Tibial nerve (tissue), 4 donors: ENCODE results near the gene CREB3L1. TPM values are rescaled to one million over a fixed set of nuclear protein-coding genes. Genes with fewer than 3 reads are reported as not detected.
A peak's percentile ranks its signal among the peaks of the same experiment; 100 is the strongest.

Source experiments
- DNase-seq, 2 donors: peaks; one replicate each; pipeline ENCODE4 v3.0.0-alpha.2; 2019; ENCODE audit warnings: low spot score in 2 of 2
- H3K27ac ChIP-seq, 4 donors: fragments of 200-600 bp; sonication (generic) in 3 of 4; one replicate each; pipeline ENCODE4 v1.5.1; 2017 to 2019; ENCODE audit warnings: mild to moderate bottlenecking in 1 of 4
- H3K27me3 ChIP-seq, 2 donors: fragments of 200-600 bp; sonication (generic) in 1 of 2; one replicate each; pipeline versions ENCODE4 v1.5.1 to v1.6.0; 2017 to 2019
- H3K36me3 ChIP-seq, 3 donors: fragments of 200-600 bp; sonication (generic); one replicate each; pipeline ENCODE4 v1.5.1; 2018 to 2019
- H3K4me1 ChIP-seq, 4 donors: fragments of 200-600 bp; sonication (generic) in 3 of 4; one replicate each; pipeline ENCODE4 v1.5.1; 2017 to 2019
- H3K4me3 ChIP-seq, 4 donors: fragments of 200-600 bp; sonication (generic) in 3 of 4; one replicate each; pipeline ENCODE4 v1.5.1; 2017 to 2019; ENCODE audit warnings: mild to moderate bottlenecking in 1 of 4, moderate library complexity in 1 of 4
- H3K9me3 ChIP-seq, 4 donors: fragments of 200-600 bp; sonication (generic) in 3 of 4; one replicate each; pipeline ENCODE4 v1.5.1; 2017 to 2019
- CTCF ChIP-seq, 5 experiments: fragments of 200-600 bp in 3 of 5; fragments of 450-650 bp in 2 of 5; sonication (generic) in 3 of 5; IDR thresholded peaks; one replicate each; pipeline ENCODE4 v1.5.1; 2016 to 2019; ENCODE audit warnings: antibody characterized with exemption in 5 of 5, mild to moderate bottlenecking in 3 of 5, moderate library complexity in 2 of 5
- EP300 ChIP-seq, 2 donors: sonication (generic); formaldehyde crosslinking; IDR thresholded peaks; one replicate each; pipeline ENCODE4 v1.6.1; 2017; ENCODE audit warnings: antibody characterized with exemption in 2 of 2, mild to moderate bottlenecking in 1 of 2
- POLR2A ChIP-seq, 2 donors: fragments of 450-650 bp; IDR thresholded peaks; one replicate each; pipeline ENCODE4 v1.6.1; 2017; ENCODE audit warnings: antibody characterized with exemption in 2 of 2, mild to moderate bottlenecking in 2 of 2, moderate library complexity in 2 of 2
- WGBS, 2 donors: methylation state at CpG; one replicate each; pipeline ENCODE4 v1.1.5; 2018; 5-methylcytosine and 5-hydroxymethylcytosine counted together
- total RNA-seq, 4 donors: library from RNA; depleted of rRNA; stranded (reverse); fragments of >200 nt; gene quantifications; one replicate each; pipeline ENCODE4 v1.1.0, GENCODE V29; 2016

CREB3L1 gene
- total RNA-seq, 4 donors from 2014 or later, result 2.0 to 6.9 (median 3.4) TPM

GRCh38 chr11:46363031-46363407, 85.6 kb downstream of the CREB3L1 start:
- Histone ChIP-seq H3K9me3 (no peaks in the 10 kb centered on the region), H3K36me3 (no peaks in the 10 kb centered on the region), H3K4me1 (peaks cover 0 to 63% (median 39%) of the 10 kb centered on the region in 4 donors), H3K27me3 (no peaks in the 10 kb centered on the region), H3K4me3 (peak overlapping the region in 1 of 4 donors; percentile 12), H3K27ac (peak overlapping the region in 3 of 4 donors; percentile 6 to 84 (median 83))
- DNase-seq, result peak in 1 of 2 donors; percentile 41
- 43 to 58% methylated on average over 5 to 9 of the region's 9 CpGs for WGBS, 2 donors
- TF ChIP-seq POLR2A (IDR thresholded peaks at IDR 0.05) (no peak), CTCF (IDR thresholded peaks at IDR 0.05) (no peak), EP300 (IDR thresholded peaks at IDR 0.05) (no peak)

- peak overlapping the region in 1 of 4 donors; percentile 12 for H3K4me3 ChIP-seq
- no peak for DNase-seq
- peaks cover 0 to 65% (median 40%) of the 10 kb centered on the region in 4 donors for H3K4me1 ChIP-seq
- no peaks in the 10 kb centered on the region for H3K27me3 ChIP-seq
- H3K27ac ChIP-seq, result peak overlapping the region in 2 of 4 donors; percentile 83 to 84
- H3K9me3 ChIP-seq, result no peaks in the 10 kb centered on the region
- H3K36me3 ChIP-seq, result peaks cover 0 to 2% (median 0%) of the 10 kb centered on the region in 3 donors
- WGBS, 2 donors, result 41 to 50% methylated on average over 8 to 21 of the region's 21 CpGs
- TF ChIP-seq POLR2A (IDR thresholded peaks at IDR 0.05), result no peak
- TF ChIP-seq CTCF (IDR thresholded peaks at IDR 0.05), result peak in 2 of 5 experiments; percentile 12 to 22
- peak in 1 of 2 donors; percentile 32 for TF ChIP-seq EP300 (IDR thresholded peaks at IDR 0.05)
Observed at GRCh38 chr11:46363455-46364005, 86.1 kb downstream of the CREB3L1 start.

- Histone ChIP-seq H3K27ac (peak overlapping the region in 2 of 4 donors; percentile 55 to 83), H3K4me3 (no peak overlapping the region), H3K36me3 (peaks cover 0 to 7% (median 0%) of the 10 kb centered on the region in 3 donors), H3K9me3 (no peaks in the 10 kb centered on the region), H3K27me3 (no peaks in the 10 kb centered on the region), H3K4me1 (peaks cover 0 to 65% (median 40%) of the 10 kb centered on the region in 4 donors)
- TF ChIP-seq EP300 (IDR thresholded peaks at IDR 0.05), result no peak
- TF ChIP-seq CTCF (IDR thresholded peaks at IDR 0.05), result no peak
- 75 to 80% methylated on average over 8 to 9 of the region's 9 CpGs for WGBS, 2 donors
- DNase-seq, result no peak
Observed at GRCh38 chr11:46364056-46364455, 86.6 kb downstream of the CREB3L1 start.

GRCh38 chr11:46364791-46365190, 87.3 kb downstream of the CREB3L1 start:
- H3K9me3 ChIP-seq, result no peaks in the 10 kb centered on the region
- peaks cover 0 to 11% (median 0%) of the 10 kb centered on the region in 3 donors for H3K36me3 ChIP-seq
- H3K4me3 ChIP-seq, result no peak overlapping the region
- DNase-seq, result no peak
- 80 to 93% methylated on average over 2 to 3 of the region's 3 CpGs for WGBS, 2 donors
- H3K27me3 ChIP-seq, result no peaks in the 10 kb centered on the region
- H3K4me1 ChIP-seq, result peaks cover 0 to 65% (median 40%) of the 10 kb centered on the region in 4 donors
- H3K27ac ChIP-seq, result peak overlapping the region in 2 of 4 donors; percentile 25 to 55
- no peak for TF ChIP-seq EP300 (IDR thresholded peaks at IDR 0.05)
- no peak for TF ChIP-seq POLR2A (IDR thresholded peaks at IDR 0.05)
- no peak for TF ChIP-seq CTCF (IDR thresholded peaks at IDR 0.05)

GRCh38 chr11:46366260-46366659, 88.8 kb downstream of the CREB3L1 start:
- DNase-seq, result no peak
- Histone ChIP-seq H3K4me1 (peaks cover 0 to 55% (median 34%) of the 10 kb centered on the region in 4 donors), H3K4me3 (no peak overlapping the region), H3K27me3 (no peaks in the 10 kb centered on the region), H3K36me3 (peaks cover 0 to 26% (median 0%) of the 10 kb centered on the region in 3 donors), H3K9me3 (no peaks in the 10 kb centered on the region), H3K27ac (peak overlapping the region in 2 of 4 donors; percentile 20 to 64)
- WGBS, 2 donors, result 90 to 95% methylated on average over 9 to 18 of the region's 22 CpGs
- TF ChIP-seq EP300 (IDR thresholded peaks at IDR 0.05) (no peak), CTCF (IDR thresholded peaks at IDR 0.05) (no peak), POLR2A (IDR thresholded peaks at IDR 0.05) (no peak)
